Measurements from ENCODE around the gene SERPINB12. TPM values are rescaled to one million over a fixed set of nuclear protein-coding genes. Genes with fewer than 3 reads are reported as not detected.

SERPINB12 gene, protein sequence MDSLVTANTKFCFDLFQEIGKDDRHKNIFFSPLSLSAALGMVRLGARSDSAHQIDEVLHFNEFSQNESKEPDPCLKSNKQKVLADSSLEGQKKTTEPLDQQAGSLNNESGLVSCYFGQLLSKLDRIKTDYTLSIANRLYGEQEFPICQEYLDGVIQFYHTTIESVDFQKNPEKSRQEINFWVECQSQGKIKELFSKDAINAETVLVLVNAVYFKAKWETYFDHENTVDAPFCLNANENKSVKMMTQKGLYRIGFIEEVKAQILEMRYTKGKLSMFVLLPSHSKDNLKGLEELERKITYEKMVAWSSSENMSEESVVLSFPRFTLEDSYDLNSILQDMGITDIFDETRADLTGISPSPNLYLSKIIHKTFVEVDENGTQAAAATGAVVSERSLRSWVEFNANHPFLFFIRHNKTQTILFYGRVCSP
- total RNA-seq, result not detected in 2 replicates

DNA sequence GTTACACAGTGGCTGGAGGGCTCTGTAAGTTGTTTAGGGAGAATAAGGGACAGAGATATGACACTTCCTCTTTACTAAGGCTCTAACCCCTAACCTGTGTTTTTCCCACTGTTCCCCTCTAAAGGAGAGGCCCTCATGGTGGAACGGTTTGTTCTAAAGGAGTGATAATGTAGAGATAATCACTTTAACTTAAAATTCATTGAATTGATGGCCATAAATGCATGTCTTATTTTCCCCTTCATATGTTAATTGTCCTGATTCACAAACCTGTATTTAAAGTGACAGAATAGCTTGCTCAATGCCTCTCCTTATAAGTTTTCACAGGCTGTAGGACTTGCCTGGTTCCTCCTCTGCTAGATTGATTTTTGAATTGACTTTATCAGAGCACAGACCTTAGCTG lies at the start of gene SERPINB12:
Gene SERPINB12 (plus strand): TSS at position 301 of the 400 bp plus-strand sequence. CDS start 13,791 bp downstream, outside the sequence.

DNA sequence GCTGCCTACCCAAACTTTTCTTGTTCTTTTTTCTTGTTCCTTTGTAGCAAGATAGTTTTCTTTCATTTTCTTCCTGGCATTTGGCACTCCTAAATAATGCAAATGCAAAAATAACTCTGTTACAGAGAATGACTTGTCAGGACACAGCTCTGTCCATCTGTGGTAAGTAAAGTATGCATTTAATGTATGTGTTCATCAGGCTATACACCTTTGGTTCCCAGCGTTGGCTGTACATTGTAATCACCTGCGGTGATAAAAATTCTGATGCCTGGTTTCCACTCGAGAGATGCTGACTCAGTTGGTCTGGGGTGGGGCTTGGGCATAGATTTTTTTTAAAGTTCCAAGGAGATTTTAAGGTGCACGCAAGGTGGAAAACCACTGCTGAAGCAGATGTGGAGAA lies 44.8 kb downstream of the SERPINB12 start, which contains the start of gene SERPINB13:
Gene SERPINB13 (plus strand): TSS at position 378 of the 400 bp plus-strand sequence. CDS start 1,325 bp downstream, outside the sequence.

Other genes with a start within 250 kb of the SERPINB12 start
- gene BCL2, start 222.6 kb upstream of the SERPINB12 start, total RNA-seq, result 1.6 TPM in 2 replicates
- gene KDSR, start 175.2 kb upstream of the SERPINB12 start, total RNA-seq, result 23.4 and 42.2 TPM in 2 replicates
- 42.5 and 47.8 TPM in 2 replicates for gene VPS4B, start 119.9 kb upstream of the SERPINB12 start, total RNA-seq
- not detected in 2 replicates for gene SERPINB5, start 65.4 kb upstream of the SERPINB12 start, total RNA-seq
- not detected in 2 replicates for gene SERPINB13, start 45.0 kb downstream of the SERPINB12 start, total RNA-seq
- not detected in 2 replicates for gene SERPINB4, start 101.9 kb downstream of the SERPINB12 start, total RNA-seq
- not detected in 2 replicates for gene SERPINB3, start 119.5 kb downstream of the SERPINB12 start, total RNA-seq
- gene SERPINB11, start 160.6 kb downstream of the SERPINB12 start, total RNA-seq, result not detected in 2 replicates
- not detected in 2 replicates for gene SERPINB7, start 233.0 kb downstream of the SERPINB12 start, total RNA-seq

All from aortic smooth muscle cell (primary cell).